Endodermal cell (in vitro differentiated cells): ENCODE data around the gene TUBGCP4. TPM values are rescaled to one million over a fixed set of nuclear protein-coding genes. Genes with fewer than 3 reads are reported as not detected.

Source experiments
- DNase-seq: peaks from one replicate; pipeline ENCODE4 v3.0.0-alpha.2; 2017
- H3K27ac ChIP-seq: 2 replicates; pipeline ENCODE4 v1.5.1; 2013; ENCODE audit warnings: mild to moderate bottlenecking, low read depth, low read length, moderate library complexity
- H3K27me3 ChIP-seq: 2 replicates; pipeline ENCODE4 v1.6.1; 2013; ENCODE audit warnings: mild to moderate bottlenecking, low read length, moderate library complexity; ENCODE audit not compliant: insufficient read depth, control insufficient read depth, poor library complexity, severe bottlenecking
- H3K36me3 ChIP-seq: 2 replicates; pipeline ENCODE4 v1.7.0; 2013; ENCODE audit warnings: mild to moderate bottlenecking, low read length, moderate library complexity; ENCODE audit not compliant: control insufficient read depth, insufficient read depth
- H3K4me1 ChIP-seq: one replicate; pipeline ENCODE4 v1.7.0; 2013; ENCODE audit warnings: low read length; ENCODE audit not compliant: control insufficient read depth, insufficient read depth
- H3K4me3 ChIP-seq: 2 replicates; pipeline ENCODE4 v1.5.1; 2013; ENCODE audit warnings: mild to moderate bottlenecking, low read length, moderate library complexity
- H3K9ac ChIP-seq: 2 replicates; pipeline ENCODE4 v1.6.1; 2013; ENCODE audit warnings: mild to moderate bottlenecking, low read length, moderate library complexity; ENCODE audit not compliant: poor library complexity, severe bottlenecking; ENCODE audit errors: extremely low read depth
- H3K9me3 ChIP-seq: 2 replicates; pipeline ENCODE4 v1.6.1; 2013; ENCODE audit warnings: mild to moderate bottlenecking, low read length, moderate library complexity; ENCODE audit not compliant: control insufficient read depth
- H3K27ac Mint-ChIP-seq: 2 replicates; pipeline ENCODE4 v1.8.0; 2020; ENCODE audit warnings: mixed read lengths
- H3K27me3 Mint-ChIP-seq: 2 replicates; pipeline ENCODE4 v1.8.0; 2021; ENCODE audit warnings: mild to moderate bottlenecking, mixed read lengths; ENCODE audit not compliant: insufficient read depth
- H3K36me3 Mint-ChIP-seq: 2 replicates; pipeline ENCODE4 v1.8.0; 2020; ENCODE audit warnings: low read depth, mixed read lengths
- H3K4me1 Mint-ChIP-seq: 2 replicates; pipeline ENCODE4 v1.8.0; 2020; ENCODE audit warnings: mixed read lengths
- H3K4me3 Mint-ChIP-seq: 2 replicates; pipeline ENCODE4 v1.8.0; 2020; ENCODE audit warnings: mild to moderate bottlenecking, moderate library complexity, mixed read lengths
- H3K9me3 Mint-ChIP-seq: 2 replicates; pipeline ENCODE4 v1.8.0; 2020; ENCODE audit warnings: mild to moderate bottlenecking, mixed read lengths
- CTCF ChIP-seq: fragments of 200-600 bp; sonication (generic); conservative IDR thresholded peaks from 2 replicates; pipeline ENCODE4 v1.5.0; 2021; ENCODE audit warnings: antibody characterized with exemption, mild to moderate bottlenecking
- WGBS, 2 experiments: methylation state at CpG; one replicate each; pipeline versions ENCODE4 v1.1.5 to v1.1.7; 2013; ENCODE audit warnings: missing lambda C conversion rate in 2 of 2, mixed read lengths in 1 of 2; ENCODE audit not compliant: insufficient coverage in 1 of 2, insufficient read length in 1 of 2; 5-methylcytosine and 5-hydroxymethylcytosine counted together
- total RNA-seq, 2 donors: library from RNA; stranded (reverse); fragmentation: NEBNext Ultra II Directional in 1 of 2; extraction: Animal tissue kit (Norgen Biotek cat#: 25700) in 1 of 2; gene quantifications; 2 replicates in 1 of 2; 3 replicates in 1 of 2; pipeline ENCODE4 v1.2.1, GENCODE V29; 2021

The TUBGCP4 gene
- total RNA-seq, 2 donors from 2014 or later: 19.3 to 20.0 TPM

DNA sequence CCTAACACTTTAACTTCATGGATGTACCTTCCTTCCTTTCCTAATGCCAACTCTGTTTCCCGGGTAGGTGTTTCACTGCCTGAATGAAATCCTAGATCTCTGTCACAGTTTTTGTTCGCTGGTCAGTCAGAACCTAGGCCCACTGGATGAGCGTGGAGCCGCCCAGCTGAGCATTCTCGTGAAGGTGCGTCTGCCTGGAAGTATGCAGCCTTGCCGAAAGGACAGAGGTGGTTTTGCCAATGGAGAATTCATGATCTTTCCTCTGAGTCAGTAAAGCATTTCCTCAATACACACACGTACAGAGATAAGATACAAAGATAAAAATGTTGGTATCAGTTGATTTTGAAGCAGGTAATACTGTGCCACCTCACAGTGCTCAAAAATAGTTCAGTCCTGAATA, 32.7 kb downstream of the TUBGCP4 start:
- Mint-ChIP-seq H3K9me3 (no peaks in the 10 kb centered on the region), H3K27ac (peak overlapping the region; percentile 23), H3K36me3 (peaks cover 87% of the 10 kb centered on the region), H3K4me3 (no peak overlapping the region), H3K27me3 (no peaks in the 10 kb centered on the region), H3K4me1 (no peaks in the 10 kb centered on the region)
- no peak for TF ChIP-seq CTCF
- H3K27me3 ChIP-seq: no peaks in the 10 kb centered on the region
- H3K9me3 ChIP-seq: no peaks in the 10 kb centered on the region
- no peak overlapping the region for H3K27ac ChIP-seq
- H3K4me1 ChIP-seq: no peaks in the 10 kb centered on the region
- no peak overlapping the region for H3K9ac ChIP-seq
- WGBS, 2 experiments: 91 to 98% methylated on average over 6 to 8 of the region's 8 CpGs
- peaks cover 88% of the 10 kb centered on the region for H3K36me3 ChIP-seq
- H3K4me3 ChIP-seq: no peak overlapping the region
- no peak for DNase-seq

DNA sequence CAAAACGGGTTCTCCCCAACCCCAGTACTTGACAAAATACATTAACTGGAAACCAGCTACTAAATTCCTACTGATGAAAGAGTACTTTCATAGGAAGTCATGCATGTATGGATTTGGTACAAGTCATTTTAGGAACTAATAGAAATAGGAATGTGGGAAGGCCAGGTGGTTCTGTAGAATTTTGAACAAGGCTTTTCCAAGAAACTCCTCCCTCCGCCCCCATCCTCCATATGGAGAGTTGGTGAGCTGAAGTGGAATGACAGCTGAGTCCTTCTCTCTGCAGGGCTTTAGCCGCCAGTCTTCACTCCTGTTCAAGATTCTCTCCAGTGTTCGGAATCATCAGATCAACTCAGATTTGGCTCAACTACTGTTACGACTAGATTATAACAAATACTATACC, 33.2 kb downstream of the TUBGCP4 start:
- no peak for TF ChIP-seq CTCF
- no peak overlapping the region for H3K4me3 ChIP-seq
- no peak overlapping the region for H3K9ac ChIP-seq
- peaks cover 87% of the 10 kb centered on the region for H3K36me3 Mint-ChIP-seq
- H3K27ac Mint-ChIP-seq: no peak overlapping the region
- WGBS, 2 experiments: 86% methylated on average over 5 of the region's 5 CpGs; no CpG with 5 or more reads in 1 of the 2 experiments
- H3K4me1 ChIP-seq: no peaks in the 10 kb centered on the region
- peaks cover 88% of the 10 kb centered on the region for H3K36me3 ChIP-seq
- no peaks in the 10 kb centered on the region for H3K4me1 Mint-ChIP-seq
- no peak for DNase-seq
- no peaks in the 10 kb centered on the region for H3K9me3 ChIP-seq
- H3K27me3 Mint-ChIP-seq: no peaks in the 10 kb centered on the region
- H3K9me3 Mint-ChIP-seq: no peaks in the 10 kb centered on the region
- H3K4me3 Mint-ChIP-seq: no peak overlapping the region
- H3K27me3 ChIP-seq: no peaks in the 10 kb centered on the region
- H3K27ac ChIP-seq: no peak overlapping the region

- Histone ChIP-seq H3K27me3 (no peaks in the 10 kb centered on the region), H3K9me3 (no peaks in the 10 kb centered on the region), H3K36me3 (peaks cover 97% of the 10 kb centered on the region), H3K4me1 (no peaks in the 10 kb centered on the region), H3K9ac (no peak overlapping the region), H3K27ac (no peak overlapping the region), H3K4me3 (no peak overlapping the region)
- Mint-ChIP-seq H3K9me3 (no peaks in the 10 kb centered on the region), H3K36me3 (peaks cover 89% of the 10 kb centered on the region), H3K4me1 (no peaks in the 10 kb centered on the region), H3K4me3 (no peak overlapping the region), H3K27ac (no peak overlapping the region), H3K27me3 (no peaks in the 10 kb centered on the region)
- TF ChIP-seq CTCF: no peak
- WGBS, 2 experiments: 89 to 100% methylated on average over 1 to 2 of the region's 2 CpGs
- DNase-seq: no peak
Measured at GRCh38 chr15:43406189-43406588, 35.3 kb downstream of the TUBGCP4 start.
